ENCODE results near the gene ELMO1. TPM values are rescaled to one million over a fixed set of nuclear protein-coding genes. Genes with fewer than 3 reads are reported as not detected.

ELMO1 gene
- total and polyA plus RNA-seq, 2 of the 13 experiments (the other 11 are each of a cell fraction or from before 2014, with no cell fraction given), result 0.11 to 0.17 TPM

DNA sequence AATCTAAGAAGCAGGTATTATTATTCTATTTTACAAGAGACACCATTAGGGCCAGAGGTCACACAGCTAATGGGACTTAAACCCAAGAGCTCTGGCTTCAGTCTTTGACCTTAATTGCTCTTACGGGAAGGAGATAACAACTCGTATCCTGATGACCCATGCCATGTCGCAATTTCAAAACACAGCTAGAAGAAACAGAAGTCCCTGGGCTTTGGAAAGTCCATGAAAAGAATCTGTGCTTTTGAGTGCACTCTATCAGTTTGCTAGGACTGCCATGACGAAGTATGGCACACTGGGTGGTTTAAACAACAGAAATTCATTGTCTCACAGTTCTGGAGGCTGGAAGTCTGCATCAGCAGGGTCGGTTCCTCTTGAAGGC is 476.5 kb downstream of the ELMO1 start (continued):
- TF ChIP-seq, protein P1, sequence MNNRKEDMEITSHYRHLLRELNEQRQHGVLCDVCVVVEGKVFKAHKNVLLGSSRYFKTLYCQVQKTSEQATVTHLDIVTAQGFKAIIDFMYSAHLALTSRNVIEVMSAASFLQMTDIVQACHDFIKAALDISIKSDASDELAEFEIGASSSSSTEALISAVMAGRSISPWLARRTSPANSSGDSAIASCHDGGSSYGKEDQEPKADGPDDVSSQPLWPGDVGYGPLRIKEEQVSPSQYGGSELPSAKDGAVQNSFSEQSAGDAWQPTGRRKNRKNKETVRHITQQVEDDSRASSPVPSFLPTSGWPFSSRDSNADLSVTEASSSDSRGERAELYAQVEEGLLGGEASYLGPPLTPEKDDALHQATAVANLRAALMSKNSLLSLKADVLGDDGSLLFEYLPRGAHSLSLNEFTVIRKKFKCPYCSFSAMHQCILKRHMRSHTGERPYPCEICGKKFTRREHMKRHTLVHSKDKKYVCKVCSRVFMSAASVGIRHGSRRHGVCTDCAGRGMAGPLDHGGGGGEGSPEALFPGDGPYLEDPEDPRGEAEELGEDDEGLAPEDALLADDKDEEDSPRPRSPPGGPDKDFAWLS (CRISPR knock-in tag; IDR thresholded peaks at IDR 0.05; ENCODE audit: borderline replicate concordance), result no peak
- TF ChIP-seq ZKSCAN8 (CRISPR knock-in tag; IDR thresholded peaks at IDR 0.05; ENCODE audit: borderline replicate concordance) (0 out of 2 replicates have a peak, but pooled peaks have one; percentile 50), HMG20A (CRISPR knock-in tag; IDR thresholded peaks at IDR 0.05; ENCODE audit: borderline replicate concordance) (peak; percentile 94), ATF7 (IDR thresholded peaks at IDR 0.05) (no peak), ATF7 (CRISPR knock-in tag; IDR thresholded peaks at IDR 0.05) (no peak), KDM5A (IDR thresholded peaks at IDR 0.05; ENCODE audit: borderline replicate concordance, low read length) (no peak; the same call in 1 of the 2 replicates), NFE2 (CRISPR knock-in tag; IDR thresholded peaks at IDR 0.05) (no peak), MTA3 (CRISPR knock-in tag; IDR thresholded peaks at IDR 0.05) (no peak), ZMYM3 (CRISPR knock-in tag; IDR thresholded peaks at IDR 0.05) (peak; percentile 58; the same call in 1 of the 2 replicates), ZMYM4 (CRISPR knock-in tag; IDR thresholded peaks at IDR 0.05) (peak; percentile 83), POGZ (CRISPR knock-in tag; IDR thresholded peaks at IDR 0.05) (peak; percentile 74), U2AF1 (optimal IDR thresholded peaks at IDR 0.05; ENCODE audit: low read depth, low read length) (no peak), NONO (IDR thresholded peaks at IDR 0.05) (no peak), NONO (CRISPR knock-in tag; conservative IDR thresholded peaks at IDR 0.05) (no peak), ZNF564 (CRISPR knock-in tag; IDR thresholded peaks at IDR 0.05) (no peak), ZNF446 (CRISPR knock-in tag; IDR thresholded peaks at IDR 0.05) (no peak), HNRNPUL1 (IDR thresholded peaks at IDR 0.05; ENCODE audit: low read depth, low read length) (no peak), HDAC1 (CRISPR knock-in tag; IDR thresholded peaks at IDR 0.05) (no peak), MED13 (CRISPR knock-in tag; IDR thresholded peaks at IDR 0.05) (peak; percentile 58; the same call in 1 of the 2 replicates), ZNF557 (CRISPR knock-in tag; IDR thresholded peaks at IDR 0.05) (no peak), ZNF75D (CRISPR knock-in tag; IDR thresholded peaks at IDR 0.05; ENCODE audit: borderline replicate concordance) (no peak)
- TF ChIP-seq, protein P2, sequence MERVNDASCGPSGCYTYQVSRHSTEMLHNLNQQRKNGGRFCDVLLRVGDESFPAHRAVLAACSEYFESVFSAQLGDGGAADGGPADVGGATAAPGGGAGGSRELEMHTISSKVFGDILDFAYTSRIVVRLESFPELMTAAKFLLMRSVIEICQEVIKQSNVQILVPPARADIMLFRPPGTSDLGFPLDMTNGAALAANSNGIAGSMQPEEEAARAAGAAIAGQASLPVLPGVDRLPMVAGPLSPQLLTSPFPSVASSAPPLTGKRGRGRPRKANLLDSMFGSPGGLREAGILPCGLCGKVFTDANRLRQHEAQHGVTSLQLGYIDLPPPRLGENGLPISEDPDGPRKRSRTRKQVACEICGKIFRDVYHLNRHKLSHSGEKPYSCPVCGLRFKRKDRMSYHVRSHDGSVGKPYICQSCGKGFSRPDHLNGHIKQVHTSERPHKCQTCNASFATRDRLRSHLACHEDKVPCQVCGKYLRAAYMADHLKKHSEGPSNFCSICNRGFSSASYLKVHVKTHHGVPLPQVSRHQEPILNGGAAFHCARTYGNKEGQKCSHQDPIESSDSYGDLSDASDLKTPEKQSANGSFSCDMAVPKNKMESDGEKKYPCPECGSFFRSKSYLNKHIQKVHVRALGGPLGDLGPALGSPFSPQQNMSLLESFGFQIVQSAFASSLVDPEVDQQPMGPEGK (CRISPR knock-in tag; IDR thresholded peaks at IDR 0.05), result peak; percentile 53; the same call in 1 of the 2 replicates
- TF ChIP-seq, protein P3, sequence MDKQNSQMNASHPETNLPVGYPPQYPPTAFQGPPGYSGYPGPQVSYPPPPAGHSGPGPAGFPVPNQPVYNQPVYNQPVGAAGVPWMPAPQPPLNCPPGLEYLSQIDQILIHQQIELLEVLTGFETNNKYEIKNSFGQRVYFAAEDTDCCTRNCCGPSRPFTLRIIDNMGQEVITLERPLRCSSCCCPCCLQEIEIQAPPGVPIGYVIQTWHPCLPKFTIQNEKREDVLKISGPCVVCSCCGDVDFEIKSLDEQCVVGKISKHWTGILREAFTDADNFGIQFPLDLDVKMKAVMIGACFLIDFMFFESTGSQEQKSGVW (CRISPR knock-in tag; IDR thresholded peaks at IDR 0.05; ENCODE audit: borderline replicate concordance), result no peak
- TF ChIP-seq, protein P4, sequence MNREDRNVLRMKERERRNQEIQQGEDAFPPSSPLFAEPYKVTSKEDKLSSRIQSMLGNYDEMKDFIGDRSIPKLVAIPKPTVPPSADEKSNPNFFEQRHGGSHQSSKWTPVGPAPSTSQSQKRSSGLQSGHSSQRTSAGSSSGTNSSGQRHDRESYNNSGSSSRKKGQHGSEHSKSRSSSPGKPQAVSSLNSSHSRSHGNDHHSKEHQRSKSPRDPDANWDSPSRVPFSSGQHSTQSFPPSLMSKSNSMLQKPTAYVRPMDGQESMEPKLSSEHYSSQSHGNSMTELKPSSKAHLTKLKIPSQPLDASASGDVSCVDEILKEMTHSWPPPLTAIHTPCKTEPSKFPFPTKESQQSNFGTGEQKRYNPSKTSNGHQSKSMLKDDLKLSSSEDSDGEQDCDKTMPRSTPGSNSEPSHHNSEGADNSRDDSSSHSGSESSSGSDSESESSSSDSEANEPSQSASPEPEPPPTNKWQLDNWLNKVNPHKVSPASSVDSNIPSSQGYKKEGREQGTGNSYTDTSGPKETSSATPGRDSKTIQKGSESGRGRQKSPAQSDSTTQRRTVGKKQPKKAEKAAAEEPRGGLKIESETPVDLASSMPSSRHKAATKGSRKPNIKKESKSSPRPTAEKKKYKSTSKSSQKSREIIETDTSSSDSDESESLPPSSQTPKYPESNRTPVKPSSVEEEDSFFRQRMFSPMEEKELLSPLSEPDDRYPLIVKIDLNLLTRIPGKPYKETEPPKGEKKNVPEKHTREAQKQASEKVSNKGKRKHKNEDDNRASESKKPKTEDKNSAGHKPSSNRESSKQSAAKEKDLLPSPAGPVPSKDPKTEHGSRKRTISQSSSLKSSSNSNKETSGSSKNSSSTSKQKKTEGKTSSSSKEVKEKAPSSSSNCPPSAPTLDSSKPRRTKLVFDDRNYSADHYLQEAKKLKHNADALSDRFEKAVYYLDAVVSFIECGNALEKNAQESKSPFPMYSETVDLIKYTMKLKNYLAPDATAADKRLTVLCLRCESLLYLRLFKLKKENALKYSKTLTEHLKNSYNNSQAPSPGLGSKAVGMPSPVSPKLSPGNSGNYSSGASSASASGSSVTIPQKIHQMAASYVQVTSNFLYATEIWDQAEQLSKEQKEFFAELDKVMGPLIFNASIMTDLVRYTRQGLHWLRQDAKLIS (CRISPR knock-in tag; IDR thresholded peaks at IDR 0.05), result no peak

Data from HepG2 (cell line).